ENCODE results near the gene PES1. TPM values are rescaled to one million over a fixed set of nuclear protein-coding genes. Genes with fewer than 3 reads are reported as not detected.
"Not testable (repeated sequence)": the region's sequence is repeated elsewhere in the genome, so short reads cannot be mapped to it uniquely, and the experiment has no call there.

Gene PES1
- total RNA-seq, 4 donors from 2014 or later: 28.2 to 55.7 (median 42.9) TPM

- 59% methylated on average over 23 of the region's 45 CpGs for WGBS
- H3K4me1 ChIP-seq: peaks cover 37 to 57% (median 50%) of the 10 kb centered on the region in 4 donors
- peak overlapping the region; percentile 91 to 95 (median 93) for H3K27ac ChIP-seq (replicated peaks in 1 of 4)
- H3K9me3 ChIP-seq: no peaks in the 10 kb centered on the region
- H3K4me3 ChIP-seq: peak overlapping the region; percentile 75 to 83 (median 78)
- no peaks in the 10 kb centered on the region for H3K27me3 ChIP-seq
- TF ChIP-seq EP300 (IDR thresholded peaks at IDR 0.05) (no peak), POLR2AphosphoS5 (IDR thresholded peaks at IDR 0.05) (no peak), CTCF (IDR thresholded peaks at IDR 0.05) (no peak), POLR2A (IDR thresholded peaks at IDR 0.05; ENCODE audit: low read depth) (no peak)
- intact Hi-C loops (cut with DNase I): no loop called here
- no peaks in the 10 kb centered on the region for H3K36me3 ChIP-seq
- no peak for DNase-seq (ENCODE audit: extremely low spot score)
Measured at GRCh38 chr22:30636226-30637077, 44.7 kb upstream of the PES1 start.

- Histone ChIP-seq H3K4me3 (peak within 1 kb of the TSS; percentile 75 to 83 (median 78)), H3K27ac (replicated peaks in 1 of 4) (peak within 1 kb of the TSS; percentile 91 to 95 (median 93)), H3K27me3 (no peaks in the 10 kb centered on the region), H3K9me3 (no peaks in the 10 kb centered on the region), H3K4me1 (peaks cover 30 to 51% (median 48%) of the 10 kb centered on the region in 4 donors), H3K36me3 (no peaks in the 10 kb centered on the region)
- DNase-seq (ENCODE audit: extremely low spot score): peak; percentile 97
- WGBS: 0% methylated on average over 16 of the region's 75 CpGs
- TF ChIP-seq POLR2AphosphoS5 (IDR thresholded peaks at IDR 0.05) (peak; percentile 74 to 87), POLR2A (IDR thresholded peaks at IDR 0.05; ENCODE audit: low read depth) (peak; percentile 55), EP300 (IDR thresholded peaks at IDR 0.05) (no peak), CTCF (IDR thresholded peaks at IDR 0.05) (peak in 2 of 3 experiments; percentile 22 to 31)
- intact Hi-C loops (cut with DNase I): loop anchor here (1.0 to 2.0 kb wide), 2 partner anchors 31 to 285 kb away; partner anchors contain the start of gene DUSP18
Measured at GRCh38 chr22:30635273-30636225, 43.8 kb upstream of the PES1 start, which contains the start of gene SLC35E4. Gene SLC35E4, plus strand, starts transcription at chr22:30635781. Its CDS starts 670 bp downstream, at chr22:30636451.

- no peaks in the 10 kb centered on the region for H3K9me3 ChIP-seq
- no peaks in the 10 kb centered on the region for H3K36me3 ChIP-seq
- H3K27me3 ChIP-seq: no peaks in the 10 kb centered on the region
- 18% methylated on average over 12 of the region's 29 CpGs for WGBS
- H3K27ac ChIP-seq (replicated peaks in 1 of 4): peak overlapping the region; percentile 91 to 95 (median 93)
- intact Hi-C loops (cut with DNase I): loop anchor here (1.0 to 2.0 kb wide), 3 partner anchors 32 to 286 kb away; partner anchors contain the start of gene DUSP18
- TF ChIP-seq POLR2AphosphoS5 (IDR thresholded peaks at IDR 0.05) (peak; percentile 33 to 72), CTCF (IDR thresholded peaks at IDR 0.05) (peak; percentile 96 to 98 (median 96)), POLR2A (IDR thresholded peaks at IDR 0.05; ENCODE audit: low read depth) (no peak), EP300 (IDR thresholded peaks at IDR 0.05) (no peak)
- peaks cover 28 to 48% (median 47%) of the 10 kb centered on the region in 4 donors for H3K4me1 ChIP-seq
- peak; percentile 97 for DNase-seq (ENCODE audit: extremely low spot score)
- peak overlapping the region; percentile 75 to 83 (median 78) for H3K4me3 ChIP-seq
Measured at GRCh38 chr22:30634471-30635233, 42.9 kb upstream of the PES1 start.

GRCh38 chr22:30631469-30631868 lies 39.8 kb upstream of the PES1 start:
- DNase-seq (ENCODE audit: extremely low spot score); H3K4me3 ChIP-seq; H3K27ac ChIP-seq (replicated peaks in 1 of 4); intact Hi-C loops (cut with DNase I); H3K27me3 ChIP-seq; H3K36me3 ChIP-seq; H3K9me3 ChIP-seq: not testable (repeated sequence)
- H3K4me1 ChIP-seq: peaks cover 12 to 26% (median 22%) of the 10 kb centered on the region in 4 donors
- 87% methylated on average over 11 of the region's 31 CpGs for WGBS

Data from esophagus muscularis mucosa (tissue), 4 donors.